GM23338 (cell line): ENCODE measurements around the gene ULK4. TPM values are rescaled to one million over a fixed set of nuclear protein-coding genes. Genes with fewer than 3 reads are reported as not detected.
A peak's percentile ranks its signal among the peaks of the same experiment; 100 is the strongest.

Experiments
- ATAC-seq: fragments of 200-7000 bp; cut with Tn5 transposase; 3 replicates; pipeline ENCODE4 v1.9.1; 2020
- DNase-seq: peaks from one replicate; pipeline ENCODE4 v3.0.0-alpha.2; 2015; ENCODE audit warnings: low spot score
- H2AFZ ChIP-seq: fragments of 200-600 bp; sonication (generic); 2 replicates; pipeline ENCODE4 v1.8.0; 2016; ENCODE audit warnings: antibody characterized with exemption, mild to moderate bottlenecking, moderate library complexity
- H3F3A ChIP-seq: fragments of 200-600 bp; sonication (generic); replicated peaks from 2 replicates; pipeline ENCODE4 v1.8.0; 2017; ENCODE audit warnings: antibody characterized with exemption, mixed run types, low read depth
- H3K27ac ChIP-seq: fragments of 200-600 bp; sonication (generic); 2 replicates; pipeline ENCODE4 v1.6.1; 2016; ENCODE audit warnings: low read depth
- H3K27me3 ChIP-seq: fragments of 200-600 bp; sonication (generic); 2 replicates; pipeline ENCODE4 v1.8.0; 2016; ENCODE audit warnings: mild to moderate bottlenecking, mixed run types, moderate library complexity; ENCODE audit not compliant: insufficient read depth
- H3K36me3 ChIP-seq: fragments of 200-600 bp; sonication (generic); 2 replicates; pipeline ENCODE4 v1.8.0; 2016; ENCODE audit warnings: mild to moderate bottlenecking; ENCODE audit not compliant: insufficient read depth
- H3K4me1 ChIP-seq: fragments of 200-600 bp; sonication (generic); 2 replicates; pipeline ENCODE4 v1.8.0; 2016; ENCODE audit warnings: mild to moderate bottlenecking, moderate library complexity; ENCODE audit not compliant: insufficient read depth
- H3K4me2 ChIP-seq: fragments of 200-600 bp; sonication (generic); 2 replicates; pipeline ENCODE4 v1.7.1; 2017; ENCODE audit warnings: mixed run types
- H3K4me3 ChIP-seq: fragments of 200-600 bp; sonication (generic); 2 replicates; pipeline ENCODE4 v1.6.1; 2016; ENCODE audit warnings: mixed run types
- H3K79me2 ChIP-seq: fragments of 200-600 bp; sonication (generic); replicated peaks from 2 replicates; pipeline ENCODE4 v1.8.0; 2017; ENCODE audit warnings: mild to moderate bottlenecking; ENCODE audit not compliant: insufficient read depth
- H3K9me2 ChIP-seq: fragments of 200-600 bp; sonication (generic); 2 replicates; pipeline ENCODE4 v1.8.0; 2017; ENCODE audit not compliant: insufficient read depth
- H4K20me1 ChIP-seq: fragments of 200-600 bp; sonication (generic); replicated peaks from 2 replicates; pipeline ENCODE4 v1.8.0; 2017; ENCODE audit warnings: mild to moderate bottlenecking; ENCODE audit not compliant: insufficient read depth
- H3K27ac Mint-ChIP-seq: 2 replicates; pipeline ENCODE4 v1.8.0; 2020; ENCODE audit warnings: inconsistent platforms, mild to moderate bottlenecking, moderate library complexity, mixed read lengths
- H3K27me3 Mint-ChIP-seq: 3 replicates; pipeline ENCODE4 v1.8.0; 2022; ENCODE audit warnings: low read depth, mild to moderate bottlenecking, moderate library complexity, mixed read lengths, inconsistent platforms; ENCODE audit not compliant: insufficient read depth, poor library complexity
- H3K36me3 Mint-ChIP-seq: 3 replicates; pipeline ENCODE4 v1.8.0; 2021; ENCODE audit warnings: low read depth, mild to moderate bottlenecking, inconsistent platforms, moderate library complexity, mixed read lengths
- H3K4me1 Mint-ChIP-seq: 3 replicates; pipeline ENCODE4 v1.8.0; 2020; ENCODE audit warnings: mild to moderate bottlenecking, inconsistent platforms, mixed read lengths
- H3K4me3 Mint-ChIP-seq: 3 replicates; pipeline ENCODE4 v1.8.0; 2021; ENCODE audit warnings: moderate library complexity, mild to moderate bottlenecking, inconsistent platforms, mixed read lengths
- H3K9me3 Mint-ChIP-seq: 3 replicates; pipeline ENCODE4 v1.8.0; 2020; ENCODE audit warnings: moderate library complexity, mild to moderate bottlenecking, inconsistent platforms, mixed read lengths
- CREB1 ChIP-seq: fragments of 250-450 bp; sonication (Bioruptor Pico); IDR thresholded peaks from 2 replicates; pipeline ENCODE4 v1.5.0; 2020; ENCODE audit warnings: low read depth, mild to moderate bottlenecking, moderate library complexity
- CTCF ChIP-seq, 2 experiments: fragments of 200-600 bp in 1 of 2; sonication (generic) in 1 of 2; conservative IDR thresholded peaks; 2 replicates each; pipeline versions ENCODE4 v1.5.1 to v1.6.1; 2016 to 2017; ENCODE audit warnings: antibody characterized with exemption in 2 of 2, low read depth in 2 of 2, mild to moderate bottlenecking in 2 of 2, moderate library complexity in 1 of 2
- ETS1 ChIP-seq: IDR thresholded peaks from 2 replicates; pipeline ENCODE4 v1.6.1; 2016; ENCODE audit warnings: antibody characterized with exemption
- EZH2 ChIP-seq: fragments of 200-600 bp; sonication (generic); IDR thresholded peaks from one replicate; pipeline ENCODE4 v1.8.0; 2017; ENCODE audit warnings: antibody characterized with exemption, mild to moderate bottlenecking, low read depth; ENCODE audit not compliant: unreplicated experiment
- EZH2phosphoT487 ChIP-seq: fragments of 200-600 bp; sonication (generic); IDR thresholded peaks from one replicate; pipeline ENCODE4 v1.8.1; 2018; ENCODE audit warnings: antibody characterized with exemption; ENCODE audit not compliant: unreplicated experiment
- JUNB ChIP-seq: IDR thresholded peaks from one replicate; pipeline ENCODE4 v1.6.1; 2016; ENCODE audit warnings: antibody characterized with exemption; ENCODE audit not compliant: unreplicated experiment
- NANOG ChIP-seq: IDR thresholded peaks from 2 replicates; pipeline ENCODE4 v1.6.1; 2016; ENCODE audit warnings: antibody characterized with exemption, borderline replicate concordance
- POLR2AphosphoS5 ChIP-seq: IDR thresholded peaks from 2 replicates; pipeline ENCODE4 v1.6.1; 2016; ENCODE audit warnings: antibody characterized with exemption, low read depth
- REST ChIP-seq: IDR thresholded peaks from one replicate; pipeline ENCODE4 v1.6.1; 2018; ENCODE audit warnings: antibody characterized with exemption; ENCODE audit not compliant: unreplicated experiment
- STAT1 ChIP-seq: IDR thresholded peaks from one replicate; pipeline ENCODE4 v1.6.1; 2016; ENCODE audit warnings: antibody characterized with exemption; ENCODE audit not compliant: unreplicated experiment
- ZNF114 ChIP-seq: fragments of 250-450 bp; sonication (Bioruptor Pico); IDR thresholded peaks from 2 replicates; pipeline ENCODE4 v1.5.0; 2020; ENCODE audit warnings: mild to moderate bottlenecking, moderate library complexity
- ZNF331 ChIP-seq: fragments of 250-450 bp; sonication (Bioruptor Pico); IDR thresholded peaks from 2 replicates; pipeline ENCODE4 v1.5.0; 2020; ENCODE audit warnings: low read depth, mild to moderate bottlenecking, moderate library complexity
- ZNF462 ChIP-seq: fragments of 250-450 bp; sonication (Bioruptor Pico); IDR thresholded peaks from 2 replicates; pipeline ENCODE4 v1.5.0; 2020; ENCODE audit warnings: mild to moderate bottlenecking, moderate library complexity
- polyA plus RNA-seq: library from polyadenylated mRNA; unstranded; fragments of >200 nt; fragmentation: Nextera tagmentation; extraction: Ambion mirVana; gene quantifications from 2 replicates; pipeline ENCODE4 v1.2.1, GENCODE V29; 2016
- total RNA-seq: library from RNA; depleted of rRNA; stranded (reverse); fragments of >200 nt; shearing (Covaris generic); gene quantifications from 2 replicates; pipeline ENCODE4 v1.2.3, GENCODE V29; 2014

Gene ULK4
- total and polyA plus RNA-seq, 2 experiments from 2014 or later = 20.8 to 41.4 TPM

- H4K20me1 ChIP-seq = peaks cover 71% of the 10 kb centered on the region
- TF ChIP-seq ZNF114 (CRISPR knock-in tag) (no peak), CTCF (conservative IDR thresholded peaks at IDR 0.05; ENCODE audit: low read depth in 2 of 2) (no peak), ZNF331 (no peak), EZH2 (no peak), CREB1 (CRISPR knock-in tag) (no peak), ETS1 (no peak), POLR2AphosphoS5 (no peak), EZH2phosphoT487 (no peak), JUNB (no peak), NANOG (no peak), REST (no peak), STAT1 (no peak), ZNF462 (CRISPR knock-in tag) (no peak)
- no peak for ATAC-seq
Observed at GRCh38 chr3:41223078-41223477, 738.8 kb downstream of the ULK4 start.

More at GRCh38 chr3:41223078-41223477, 738.8 kb downstream of the ULK4 start:
- H3K4me1 ChIP-seq = peaks cover 15% of the 10 kb centered on the region
- H3K4me3 ChIP-seq = no peak overlapping the region
- H3K9me2 ChIP-seq = no peaks in the 10 kb centered on the region
- Mint-ChIP-seq H3K9me3 (no peaks in the 10 kb centered on the region), H3K27ac (no peak overlapping the region), H3K4me3 (no peak overlapping the region), H3K36me3 (peaks cover 42% of the 10 kb centered on the region), H3K4me1 (peaks cover 33% of the 10 kb centered on the region), H3K27me3 (peaks cover 2% of the 10 kb centered on the region)
- H3K4me2 ChIP-seq = no peak overlapping the region
- peak overlapping the region; percentile 36; the same call in 1 of the 2 replicates for H3K27ac ChIP-seq
- no peaks in the 10 kb centered on the region for H3K27me3 ChIP-seq
- H3K36me3 ChIP-seq = peaks cover 39% of the 10 kb centered on the region
- DNase-seq = no peak
- peaks cover 100% of the 10 kb centered on the region for H3K79me2 ChIP-seq
- H3F3A ChIP-seq = no peaks in the 10 kb centered on the region
- H2AFZ ChIP-seq = no peak overlapping the region
